GM18861 (cell line): ENCODE results near the gene MAP3K5.
"Not testable (repeated sequence)": the region's sequence is repeated elsewhere in the genome, so short reads cannot be mapped to it uniquely, and the experiment has no call there.

Experiments used
- ATAC-seq: cut with Tn5 transposase; IDR thresholded peaks from one replicate; pipeline ENCODE4 v1.9.1; 2021; ENCODE audit not compliant: unreplicated experiment

Gene MAP3K5

DNA sequence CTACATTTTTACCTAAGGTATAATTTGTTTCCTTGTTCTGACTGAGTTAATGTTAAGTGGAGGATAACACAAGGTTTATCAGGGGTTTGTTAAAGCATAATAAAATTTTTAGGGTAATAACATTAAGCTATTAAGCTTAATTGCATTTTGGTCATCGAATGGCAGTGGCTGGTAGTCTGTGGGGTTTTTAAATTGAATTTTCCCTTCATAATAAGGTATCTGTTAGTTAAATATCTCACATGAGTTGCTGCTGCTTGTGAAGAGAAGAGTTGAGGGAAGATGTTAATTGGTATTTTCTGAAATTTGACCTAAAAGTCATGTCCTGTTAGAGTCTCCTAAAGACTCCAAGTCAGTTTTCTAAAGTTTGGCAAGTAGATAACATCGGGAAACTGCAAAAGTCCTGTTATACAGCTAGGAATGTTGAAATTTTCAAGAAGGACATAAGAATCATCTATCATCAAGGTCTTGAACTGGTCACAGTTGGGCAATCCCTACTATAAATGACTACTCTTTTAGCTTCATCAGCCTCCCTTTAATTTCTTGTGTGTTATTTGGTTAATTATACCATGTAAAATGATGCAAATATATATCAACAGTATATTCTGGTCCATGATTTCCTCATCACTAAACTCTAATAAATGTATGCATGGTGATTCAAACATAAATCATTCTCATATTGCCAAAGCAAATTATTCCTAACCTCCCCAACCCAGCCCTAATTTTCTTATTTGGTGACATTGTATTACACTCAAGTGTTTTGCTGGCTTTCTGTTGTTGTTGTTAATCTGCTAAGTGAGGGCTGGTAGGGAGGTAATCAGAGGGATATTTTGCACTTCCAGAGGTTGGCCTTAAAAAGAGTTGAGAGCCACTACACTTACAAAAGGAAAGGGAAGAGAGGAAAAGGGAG, 64.0 kb downstream of the MAP3K5 start:
- no peak for ATAC-seq

DNA sequence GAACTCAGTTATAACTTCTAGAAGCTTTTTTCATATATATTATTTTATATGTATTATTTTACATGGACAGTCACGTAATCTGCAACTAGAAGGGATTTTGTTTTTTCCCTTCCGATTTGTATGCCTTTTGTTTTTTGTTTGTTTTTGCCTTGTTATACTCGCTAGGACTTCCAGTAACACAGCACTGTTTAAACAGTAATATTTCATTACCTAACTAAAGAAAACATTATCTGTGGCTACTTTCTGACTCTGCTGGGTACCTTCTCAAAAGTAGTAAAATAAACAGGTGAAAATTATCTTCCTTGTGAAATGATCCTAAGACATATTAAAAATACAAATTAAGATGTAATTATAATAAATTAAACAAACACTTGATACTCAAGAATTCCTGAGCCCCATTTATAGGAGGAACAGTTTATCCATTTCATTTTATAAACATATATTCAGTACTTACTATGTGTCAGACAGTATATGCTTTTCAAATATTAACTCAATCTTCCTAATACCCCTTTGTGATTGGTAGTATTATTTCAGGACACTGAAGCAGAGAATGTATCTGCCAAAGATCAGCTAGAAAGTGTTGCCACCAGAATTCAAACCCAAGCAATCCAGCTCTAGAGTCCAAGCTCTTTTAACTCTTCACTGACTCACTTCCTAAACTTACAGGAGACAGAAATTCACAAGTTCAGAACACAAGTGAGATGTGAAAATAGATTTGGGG, 65.3 kb downstream of the MAP3K5 start:
- ATAC-seq, result no peak

DNA sequence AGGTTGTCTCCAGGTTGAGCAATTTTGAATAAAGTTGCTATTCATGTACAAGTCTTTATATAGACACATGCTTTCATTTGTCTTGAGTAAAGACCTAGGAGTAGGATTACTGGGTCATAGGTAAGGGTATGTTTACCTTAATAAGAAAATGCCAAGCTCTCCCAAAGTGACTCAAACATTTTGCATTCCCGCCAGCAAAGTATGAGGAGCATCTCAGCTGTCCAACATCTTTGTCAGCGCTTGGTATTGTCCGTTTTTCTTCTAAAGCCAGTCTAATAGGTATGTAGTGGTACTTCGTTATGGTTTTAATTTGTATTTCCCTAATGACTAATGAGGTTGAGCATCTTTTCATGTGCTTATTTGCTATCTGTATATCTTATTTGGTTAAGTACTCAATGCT, 67.2 kb downstream of the MAP3K5 start:
- no peak for ATAC-seq

DNA sequence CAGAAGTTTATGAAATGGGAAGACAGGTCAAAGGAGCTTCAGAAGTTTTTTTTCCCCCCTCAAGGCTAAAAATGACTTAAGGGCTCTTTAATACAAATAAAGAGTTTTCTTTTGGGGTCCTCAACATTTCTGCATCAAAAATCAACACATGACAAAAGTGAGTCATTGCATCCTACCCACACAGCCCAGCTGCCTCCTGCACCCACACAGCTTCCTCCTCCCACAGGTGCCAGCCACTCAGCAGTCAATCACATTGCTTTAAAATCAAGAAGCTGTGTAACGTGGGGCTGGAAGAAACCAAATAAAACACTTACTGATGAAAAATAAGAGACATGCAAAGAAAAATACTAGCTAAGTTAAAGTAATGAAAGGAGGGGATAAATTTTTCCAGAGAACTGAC, 68.5 kb downstream of the MAP3K5 start:
- peak; percentile 49 for ATAC-seq

DNA sequence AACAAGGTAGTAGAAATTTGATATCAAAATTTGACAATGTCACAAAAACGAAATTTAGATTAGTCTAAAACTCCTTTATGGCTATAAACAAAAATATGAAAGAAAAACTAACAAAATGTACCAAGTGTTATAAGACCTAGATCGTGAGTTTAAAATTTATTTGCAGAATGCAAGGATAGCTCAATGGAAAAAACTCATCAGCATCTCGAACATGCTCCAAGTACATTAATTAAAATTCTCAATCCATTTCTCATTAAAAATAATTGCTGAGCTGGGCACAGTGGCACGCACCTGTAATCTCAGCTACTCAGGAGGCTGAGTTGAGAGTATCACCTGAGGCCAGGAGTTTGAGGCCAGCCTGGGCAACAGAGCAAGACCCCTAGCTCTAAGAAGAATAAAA, 70.8 kb downstream of the MAP3K5 start:
- no peak for ATAC-seq

DNA sequence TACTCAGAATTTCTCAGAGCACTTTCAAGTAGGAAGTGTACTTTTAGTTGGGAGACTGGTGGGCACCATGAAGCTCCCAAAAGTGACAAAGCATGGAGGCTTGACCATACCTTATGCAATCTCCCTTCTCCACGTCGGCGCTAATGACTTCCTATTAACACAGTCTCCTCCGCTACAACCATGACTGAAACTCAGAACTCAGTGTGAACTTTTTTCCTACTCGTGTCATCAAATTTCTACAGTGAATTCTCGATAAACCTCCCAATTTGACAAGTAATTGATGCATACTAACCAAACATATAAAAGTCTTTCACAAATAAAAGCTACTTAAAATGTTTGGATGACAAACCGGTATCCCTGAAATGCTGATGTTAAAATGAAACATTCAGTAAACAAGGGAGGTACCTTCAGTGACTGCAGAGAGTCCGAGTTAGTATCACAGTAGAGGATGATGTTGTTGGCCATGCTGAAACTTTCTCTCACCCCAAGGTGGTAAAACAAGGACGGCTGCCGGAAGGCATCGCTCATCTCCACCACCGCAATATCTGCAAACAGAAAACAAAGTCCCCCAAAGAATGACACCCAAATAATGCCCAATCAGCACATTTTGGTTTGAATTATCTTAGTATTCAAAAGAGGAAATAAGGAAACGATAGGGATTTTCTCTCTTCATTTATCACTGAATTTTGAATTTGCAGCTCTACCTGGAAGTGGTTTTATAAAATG, 72.1 kb downstream of the MAP3K5 start:
- peak; percentile 23 for ATAC-seq

DNA sequence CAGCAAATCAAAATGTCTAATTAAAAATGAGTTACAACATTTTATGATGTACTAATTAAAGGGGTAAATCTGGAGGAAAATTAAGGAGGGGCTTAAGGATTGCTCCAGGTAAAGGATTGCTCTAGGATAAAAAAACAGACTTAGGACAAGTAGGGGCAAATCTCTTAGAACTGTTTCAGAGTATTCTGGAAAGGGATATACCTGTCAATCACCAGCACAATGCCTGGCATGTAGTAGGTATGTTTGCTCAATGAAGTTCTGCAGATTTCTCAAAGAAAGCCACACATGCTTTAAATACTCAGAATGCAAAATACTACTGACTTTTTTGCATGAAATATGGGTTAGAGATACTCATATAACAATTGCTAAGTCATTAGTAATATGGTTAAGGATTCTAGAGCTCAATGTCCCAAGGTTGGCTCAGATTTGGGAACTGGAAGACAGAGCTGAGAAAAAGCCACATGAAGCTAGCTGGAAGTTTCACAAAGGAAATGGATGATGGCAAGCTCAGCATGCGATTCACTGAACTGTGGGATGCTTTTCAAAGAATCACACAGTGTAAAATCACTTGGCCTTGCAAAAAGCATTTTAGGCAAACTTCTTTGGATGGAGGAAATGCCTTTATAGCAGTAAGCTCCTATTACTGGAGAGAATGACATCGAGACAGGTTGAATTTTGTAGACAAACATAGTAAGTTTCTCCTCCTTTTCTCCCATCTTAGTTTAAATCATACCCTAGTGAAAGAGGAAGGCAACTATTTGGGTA, 72.8 kb downstream of the MAP3K5 start:
- ATAC-seq, result peak; percentile 45

DNA sequence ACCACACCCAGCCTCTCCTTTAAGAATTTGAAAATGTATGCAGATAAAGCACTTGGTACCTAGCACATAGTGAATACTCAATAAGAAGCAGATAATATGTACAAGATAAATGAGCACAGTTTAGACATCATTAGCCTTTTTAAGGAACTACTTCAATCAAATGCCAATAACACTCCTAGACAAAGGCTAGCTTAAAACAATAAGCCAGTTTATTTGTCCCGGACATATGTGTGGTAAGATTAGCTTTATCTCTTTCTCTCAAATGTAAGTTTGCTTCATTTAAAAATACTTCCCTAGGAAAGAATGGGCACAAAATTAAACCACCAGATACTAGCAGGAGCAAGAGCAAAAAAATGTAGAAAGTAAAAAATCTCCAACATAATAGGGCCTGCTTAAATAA, 73.8 kb downstream of the MAP3K5 start:
- no peak for ATAC-seq

DNA sequence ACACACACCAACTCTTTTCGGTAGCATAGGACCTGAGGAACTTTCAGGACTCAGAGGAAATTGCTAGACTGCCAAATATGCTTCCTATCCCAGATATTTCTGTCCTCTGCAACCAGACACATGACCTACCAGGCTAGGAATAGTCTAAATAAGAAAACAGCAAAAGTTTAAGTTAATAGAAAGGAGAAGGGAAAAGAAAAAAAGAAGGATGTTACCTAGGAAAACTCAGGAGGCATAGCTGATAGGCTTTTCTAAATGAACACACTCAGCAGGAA, 74.6 kb downstream of the MAP3K5 start:
- no peak for ATAC-seq

DNA sequence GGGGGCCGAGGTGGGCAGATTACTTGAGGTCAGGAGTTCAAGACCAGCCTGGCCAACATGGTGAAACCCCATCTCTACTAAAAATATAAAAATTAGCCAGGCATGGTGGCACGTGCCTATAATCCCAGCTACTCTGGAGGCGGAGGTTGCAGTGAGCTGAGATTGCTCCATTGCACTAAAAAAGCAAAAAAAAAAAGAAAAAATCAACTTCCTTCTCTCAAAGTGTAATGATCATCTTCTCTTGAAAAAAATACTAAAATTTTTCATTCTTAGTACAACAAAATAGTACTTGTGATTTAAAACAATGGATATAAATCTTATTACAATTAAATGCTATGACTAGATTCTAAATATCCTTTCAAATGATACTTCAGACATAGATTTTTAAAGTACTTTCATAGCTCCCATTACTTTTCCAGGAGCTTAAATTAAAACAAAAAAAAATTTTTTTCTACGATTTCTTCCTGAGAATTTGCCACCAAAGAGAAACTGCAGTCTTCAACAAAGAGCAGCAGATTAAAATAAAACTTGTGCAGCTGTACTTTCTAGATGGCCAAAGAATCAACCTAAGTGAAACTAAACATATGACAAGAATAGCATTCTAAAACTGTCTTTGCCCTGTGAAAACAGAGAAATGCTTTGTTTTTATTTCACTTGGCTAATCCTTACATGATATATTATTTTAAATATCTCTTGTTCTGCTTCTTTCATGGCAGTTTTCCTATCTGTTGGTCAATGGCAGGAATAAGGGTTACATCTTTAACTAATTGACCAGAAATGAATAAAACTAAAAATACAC, 75.2 kb downstream of the MAP3K5 start:
- peak; percentile 38 for ATAC-seq

DNA sequence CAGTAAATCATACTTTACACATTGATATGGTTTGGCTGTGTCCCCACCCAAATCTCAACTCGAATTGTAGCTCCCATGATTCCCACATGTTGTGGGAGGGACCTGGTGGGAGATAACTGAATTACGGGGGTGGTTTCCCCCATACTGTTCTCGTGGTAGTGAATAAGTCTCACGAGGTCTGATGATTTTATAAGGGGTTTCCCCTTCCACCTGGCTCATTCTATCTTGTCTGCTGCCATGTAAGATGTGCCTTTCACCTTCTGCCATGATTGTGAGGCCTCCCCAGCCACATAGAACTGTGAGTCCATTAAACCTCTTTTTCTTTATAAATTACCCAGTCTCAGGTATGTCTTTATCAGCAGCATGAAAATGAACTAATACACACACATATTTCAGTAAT, 79.6 kb downstream of the MAP3K5 start:
- ATAC-seq, result not testable (repeated sequence)

DNA sequence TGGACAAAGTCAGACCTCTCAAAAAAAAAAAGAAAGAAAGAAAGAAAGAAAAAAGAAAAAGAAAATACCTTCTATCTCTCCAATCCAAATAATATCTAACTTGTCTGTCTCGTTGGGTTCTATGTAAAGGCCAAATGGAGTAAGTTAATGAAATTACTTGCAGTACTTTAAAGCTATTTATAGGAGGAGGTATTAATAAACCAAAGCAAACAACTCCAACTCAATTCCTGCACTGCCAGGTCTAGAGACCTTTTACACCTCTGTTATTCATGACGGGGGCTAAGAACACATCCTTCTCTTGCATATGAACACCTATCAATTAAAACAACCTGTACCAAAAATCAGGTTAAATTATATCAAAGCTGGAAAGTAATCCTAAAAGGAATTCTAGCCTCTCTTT, 80.6 kb downstream of the MAP3K5 start:
- no peak for ATAC-seq

DNA sequence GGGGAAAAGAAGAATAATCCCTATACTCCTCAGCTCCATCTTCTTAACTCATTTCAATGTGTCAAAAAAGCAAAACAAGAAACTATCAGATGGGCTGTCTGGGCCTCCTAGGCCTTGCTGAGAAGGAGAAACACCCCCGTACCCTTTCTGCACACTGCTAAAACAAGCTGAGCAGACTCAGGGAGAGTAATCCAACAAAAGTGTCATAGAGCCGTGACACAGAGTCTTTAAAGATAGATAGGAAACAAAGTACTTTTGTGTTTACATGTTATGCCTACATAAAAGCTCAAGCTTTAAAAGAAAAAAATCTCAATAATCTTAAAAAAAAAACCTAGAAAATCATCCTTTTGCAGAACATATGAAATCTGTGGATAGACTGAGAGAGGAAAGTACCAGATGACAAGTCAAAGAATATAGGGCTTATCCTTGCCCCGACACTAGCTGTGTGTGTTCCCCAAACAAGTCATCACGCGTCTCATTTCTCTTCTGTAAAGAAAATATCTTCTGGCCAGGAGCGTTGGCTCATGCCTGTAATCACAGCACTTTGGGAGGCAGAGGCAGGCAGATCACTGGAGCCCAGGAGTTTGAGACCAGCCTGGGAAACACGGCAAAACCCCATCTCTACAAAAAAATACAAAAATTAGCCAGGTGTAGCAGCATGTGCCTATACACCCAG, 81.3 kb downstream of the MAP3K5 start:
- no peak for ATAC-seq

DNA sequence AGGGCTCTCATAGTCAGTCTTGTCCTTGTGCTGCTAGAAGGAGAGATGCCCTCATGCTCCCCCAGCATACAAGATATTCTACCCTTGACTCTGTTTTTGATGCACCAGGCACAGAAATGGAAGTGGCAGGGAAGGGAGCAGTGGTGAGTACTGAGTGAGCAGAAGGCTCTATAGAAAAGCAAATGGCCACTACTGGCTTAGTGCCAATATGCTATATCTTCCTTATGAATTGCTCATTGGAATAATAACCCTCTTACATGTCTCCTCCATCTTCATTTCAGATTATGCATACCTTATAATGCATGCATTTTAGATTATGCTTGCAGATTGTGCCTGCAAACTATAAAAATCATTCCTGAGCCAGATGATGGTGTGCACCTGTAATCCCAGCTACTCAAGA, 82.8 kb downstream of the MAP3K5 start:
- ATAC-seq, result no peak

DNA sequence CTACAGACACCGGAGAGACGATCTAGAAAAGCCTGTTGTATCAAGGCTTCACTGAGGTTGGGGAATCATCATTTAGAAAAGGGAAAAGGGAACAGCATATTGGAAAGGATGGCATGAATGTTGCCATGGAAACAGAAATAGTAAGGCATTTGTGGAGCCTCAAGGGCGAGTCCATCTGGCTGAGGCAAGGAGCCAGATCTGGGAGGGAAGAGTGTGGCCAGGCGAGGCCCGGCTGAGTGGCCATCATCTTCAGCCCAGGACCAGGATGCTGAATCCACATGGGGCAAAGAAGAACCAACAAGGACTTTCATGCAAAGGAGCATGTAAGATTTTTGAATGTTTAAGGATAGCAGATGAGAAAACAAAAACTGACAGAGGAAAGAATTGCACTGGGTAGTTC, 85.8 kb downstream of the MAP3K5 start:
- ATAC-seq, result no peak

DNA sequence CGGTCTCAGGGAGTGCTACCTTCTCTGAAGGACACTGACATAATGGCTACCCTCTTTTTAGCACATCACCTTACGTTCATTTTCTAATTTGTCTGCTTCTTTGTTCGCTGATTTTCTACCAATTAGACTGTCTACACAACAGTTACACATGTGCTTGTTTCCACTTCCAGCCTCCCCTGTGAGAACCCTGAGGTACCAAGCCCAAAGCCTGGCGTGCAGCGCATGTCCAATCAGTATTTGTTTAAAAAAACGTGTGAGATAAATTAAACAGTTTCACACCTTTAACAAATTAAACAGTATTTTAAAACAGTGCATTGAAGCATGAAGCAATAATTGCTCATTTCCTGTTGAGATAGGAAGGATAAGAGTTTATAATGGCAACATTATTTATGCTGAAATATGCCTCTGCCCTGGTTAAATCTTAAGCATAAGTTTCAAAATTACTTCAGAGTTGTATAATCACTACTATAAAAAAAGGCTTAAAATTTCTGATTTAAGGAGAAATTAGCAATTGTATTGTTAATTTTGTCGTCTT, 88.9 kb downstream of the MAP3K5 start:
- no peak for ATAC-seq

DNA sequence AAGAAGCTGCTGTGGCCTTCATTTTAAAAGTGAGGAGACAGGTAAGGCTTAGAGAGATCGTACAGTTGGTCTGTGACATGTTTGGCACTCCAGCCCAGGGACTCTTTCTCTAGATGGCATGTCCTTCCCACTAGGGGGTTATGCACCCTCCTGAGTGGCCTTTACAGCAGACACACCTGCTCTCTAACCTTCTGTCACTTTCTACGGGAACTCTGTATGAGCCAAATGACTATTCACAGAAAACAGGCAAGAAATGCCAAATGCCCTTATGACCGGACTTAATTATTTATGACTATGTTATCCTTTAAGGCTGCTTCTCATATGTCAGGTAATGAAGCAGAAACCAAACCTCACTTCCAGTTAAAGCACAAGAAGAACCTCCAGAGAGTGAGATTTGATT, 91.2 kb downstream of the MAP3K5 start:
- ATAC-seq, result no peak

DNA sequence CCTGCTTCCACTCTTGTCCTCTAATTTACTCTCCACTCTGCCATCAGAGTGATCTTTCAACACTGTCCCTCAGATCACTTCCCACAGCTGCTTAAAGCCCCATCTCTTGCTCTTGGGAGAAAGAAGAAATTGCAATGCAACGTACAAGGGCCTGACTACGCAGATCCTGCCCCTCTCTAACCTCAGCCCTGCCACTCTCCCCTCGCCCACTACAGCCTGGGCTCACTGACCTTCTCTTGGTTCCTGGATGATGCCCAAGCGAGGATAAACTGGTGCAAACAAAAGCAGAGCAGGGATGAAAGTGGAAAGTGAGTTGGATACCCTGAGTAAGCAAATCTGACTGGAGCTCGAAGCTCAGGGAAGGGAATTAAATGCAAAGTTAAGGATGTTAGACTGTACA, 92.9 kb downstream of the MAP3K5 start:
- no peak for ATAC-seq

DNA sequence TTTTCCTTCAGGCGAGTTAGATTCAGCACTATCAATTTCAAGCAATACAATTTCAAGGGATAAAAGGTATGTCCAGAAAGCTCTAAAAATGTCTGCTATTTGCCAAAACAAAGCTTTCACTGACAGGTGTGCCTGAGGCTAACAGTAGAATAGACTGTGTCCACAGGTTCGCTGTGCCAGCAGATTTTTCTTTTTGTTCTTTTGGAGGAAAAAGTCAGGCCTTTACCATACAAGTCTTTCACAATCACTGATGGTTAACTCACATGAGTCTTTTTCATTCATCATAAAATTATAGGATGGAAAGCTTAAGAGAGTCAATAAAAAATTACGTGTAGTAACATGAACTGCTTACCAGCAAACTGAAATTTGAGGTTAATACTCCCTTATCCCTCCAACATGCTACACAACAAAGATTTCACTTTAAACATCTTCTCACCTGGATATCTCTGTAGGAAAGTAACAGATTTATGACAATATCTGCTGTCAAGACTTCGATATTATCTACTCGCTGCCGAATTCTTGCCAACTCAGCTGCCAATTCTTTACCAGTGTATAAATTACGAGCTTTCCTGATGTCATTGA, 95.4 kb downstream of the MAP3K5 start:
- no peak for ATAC-seq
